GM19324 (cell line): ENCODE measurements around the gene TTBK2.
A peak's percentile ranks its signal among the peaks of the same experiment; 100 is the strongest.
"Not testable (repeated sequence)": the region's sequence is repeated elsewhere in the genome, so short reads cannot be mapped to it uniquely, and the experiment has no call there.

ENCODE experiments used
- ATAC-seq: cut with Tn5 transposase; IDR thresholded peaks from one replicate; pipeline ENCODE4 v1.9.1; 2021; ENCODE audit warnings: mild to moderate bottlenecking, moderate library complexity; ENCODE audit not compliant: unreplicated experiment, low FRiP score

TTBK2 gene

DNA sequence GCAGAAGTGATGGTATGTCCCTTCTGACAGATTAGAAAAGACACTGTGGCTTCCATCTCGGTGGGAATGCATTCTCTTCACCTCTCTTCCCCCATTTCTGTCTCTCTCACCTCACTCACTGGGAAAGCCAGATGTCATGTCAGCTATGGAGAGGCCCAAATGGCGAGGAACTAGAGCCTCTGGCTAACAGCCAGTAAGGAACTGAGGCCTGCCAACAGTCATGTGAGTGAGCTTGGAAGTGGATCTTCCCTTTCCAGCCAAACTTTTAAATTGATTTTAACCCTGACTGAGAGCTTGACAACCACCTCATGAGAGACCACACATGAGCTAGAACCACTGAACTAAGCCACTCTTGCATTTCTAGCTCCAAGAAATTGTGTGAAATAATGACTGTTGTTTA lies 148.4 kb downstream of the TTBK2 start:
- ATAC-seq: no peak

DNA sequence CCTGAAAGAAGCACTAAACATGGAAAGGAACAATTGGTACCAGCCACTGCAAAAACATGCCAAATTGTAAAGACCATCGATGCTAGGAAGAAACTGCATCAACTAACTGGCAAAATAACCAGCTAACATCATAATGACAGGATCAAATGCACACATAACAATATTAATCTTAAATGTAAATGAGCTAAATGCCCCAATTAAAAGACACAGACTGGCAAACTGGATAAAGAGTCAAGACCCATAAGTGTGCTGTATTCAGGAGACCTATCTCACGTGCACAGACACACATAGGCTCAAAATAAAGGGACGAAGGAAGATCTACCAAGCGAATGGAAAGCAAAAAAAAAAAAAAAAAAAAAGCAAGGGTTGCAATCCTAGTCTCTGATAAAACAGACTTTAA lies 154.5 kb downstream of the TTBK2 start:
- not testable (repeated sequence) for ATAC-seq

- not testable (repeated sequence) for ATAC-seq
Observed at GRCh38 chr15:42764154-42764731, 156.3 kb downstream of the TTBK2 start.

DNA sequence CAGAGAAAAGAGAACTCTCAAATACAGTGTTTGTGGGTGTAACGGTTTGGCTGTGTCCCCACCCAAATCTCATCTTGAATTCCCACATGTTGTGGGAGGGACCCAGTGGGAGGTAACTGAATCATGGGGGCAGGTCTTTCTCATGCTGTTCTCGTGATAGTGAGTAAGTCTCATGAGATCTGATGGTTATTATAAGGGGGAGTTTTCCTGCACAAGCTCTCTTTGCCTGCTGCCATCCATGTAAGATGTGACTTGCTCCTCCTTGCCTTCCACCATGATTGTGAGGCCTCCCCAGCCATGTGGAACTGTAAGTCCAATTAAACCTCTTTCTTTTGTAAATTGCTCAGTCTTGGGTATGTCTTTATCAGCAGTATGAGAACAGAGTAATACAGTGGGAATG lies 158.8 kb downstream of the TTBK2 start:
- not testable (repeated sequence) for ATAC-seq

- ATAC-seq: no peak
Observed at GRCh38 chr15:42760759-42761158, 159.8 kb downstream of the TTBK2 start.

DNA sequence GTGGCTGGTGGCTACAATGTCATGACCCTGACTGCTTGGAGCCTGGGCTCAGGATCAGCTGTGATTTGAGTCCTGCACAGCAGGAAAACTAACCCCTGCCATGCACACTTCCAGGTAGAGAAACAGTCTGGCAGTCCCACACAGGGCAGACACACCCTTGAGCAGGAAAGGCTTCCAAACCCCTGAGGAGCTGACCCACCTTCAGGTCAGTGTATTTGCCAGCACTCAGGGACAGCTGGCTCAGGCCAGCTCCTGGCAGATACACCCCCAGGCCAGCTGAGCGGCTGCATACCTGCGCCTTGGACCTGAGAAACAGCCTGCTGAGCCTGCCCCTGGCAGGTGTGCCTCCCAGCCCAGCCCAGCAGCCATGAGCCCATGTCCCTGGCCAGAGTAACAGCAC lies 161.5 kb downstream of the TTBK2 start:
- ATAC-seq: no peak

- ATAC-seq: no peak
Observed at GRCh38 chr15:42750306-42750705, 170.3 kb downstream of the TTBK2 start.

GRCh38 chr15:42749266-42749665 lies 171.3 kb downstream of the TTBK2 start:
- ATAC-seq: no peak

- ATAC-seq: no peak
Observed at GRCh38 chr15:42744195-42744594, 176.4 kb downstream of the TTBK2 start.

- no peak for ATAC-seq
Observed at GRCh38 chr15:42742149-42742548, 178.4 kb downstream of the TTBK2 start.

DNA sequence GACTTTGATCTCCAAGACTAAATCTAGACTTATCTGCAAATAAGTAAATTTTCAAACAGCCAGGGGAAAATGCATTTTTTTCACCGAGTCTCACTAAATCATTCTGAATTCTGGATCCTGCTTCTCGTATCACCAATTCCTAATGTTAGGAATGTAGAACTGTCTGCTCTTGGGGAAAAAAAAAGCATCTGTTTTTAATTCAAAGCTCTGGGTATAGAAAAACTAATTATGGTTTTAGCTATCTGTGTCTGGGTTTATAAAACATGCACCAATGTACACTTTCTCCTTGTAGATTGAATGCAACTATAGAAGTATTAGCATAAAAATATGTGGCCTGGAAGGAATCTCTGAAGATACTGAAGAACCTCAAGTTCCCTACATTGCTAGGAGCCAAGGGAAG lies 178.9 kb downstream of the TTBK2 start:
- no peak for ATAC-seq

GRCh38 chr15:42737529-42738328 lies 182.8 kb downstream of the TTBK2 start:
- ATAC-seq: no peak

GRCh38 chr15:42736793-42737528 lies 183.6 kb downstream of the TTBK2 start, which contains the start of gene CDAN1:
TSS of gene CDAN1 (minus strand) at chr15:42737128. CDS start at chr15:42737102, 26 bp downstream.
- peak; percentile 82 for ATAC-seq

DNA sequence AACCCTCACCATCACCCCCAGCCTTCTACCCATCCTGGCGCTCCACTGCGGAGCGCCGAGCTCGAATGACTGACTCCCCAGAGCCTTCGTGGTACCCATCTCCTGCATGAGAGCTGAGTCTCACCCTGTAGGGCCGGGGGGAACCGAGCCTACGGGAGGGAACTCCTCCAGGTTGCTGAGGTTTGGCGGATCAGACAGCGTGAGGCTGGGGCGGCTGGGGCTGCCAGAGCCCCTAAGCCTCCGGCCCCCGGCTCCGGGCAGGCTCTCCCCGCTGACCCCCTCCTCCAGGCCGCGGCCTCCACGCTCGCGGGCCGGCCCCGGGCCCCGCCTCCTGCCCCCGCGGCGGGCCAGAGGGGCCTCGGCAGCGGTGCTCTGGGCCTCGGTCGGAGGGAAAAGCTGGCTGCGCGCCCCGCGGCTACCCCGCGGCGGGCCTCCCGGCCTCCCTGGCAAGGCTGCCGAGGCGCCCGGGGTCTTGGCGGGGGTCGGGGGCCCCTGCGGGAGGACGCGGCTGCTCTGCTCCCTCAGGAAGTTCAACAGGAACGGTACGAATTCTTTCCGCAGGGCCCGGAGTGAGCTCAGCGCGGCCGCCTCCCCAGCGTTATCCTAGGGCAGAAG lies 184.3 kb downstream of the TTBK2 start:
- peak; percentile 28 for ATAC-seq

DNA sequence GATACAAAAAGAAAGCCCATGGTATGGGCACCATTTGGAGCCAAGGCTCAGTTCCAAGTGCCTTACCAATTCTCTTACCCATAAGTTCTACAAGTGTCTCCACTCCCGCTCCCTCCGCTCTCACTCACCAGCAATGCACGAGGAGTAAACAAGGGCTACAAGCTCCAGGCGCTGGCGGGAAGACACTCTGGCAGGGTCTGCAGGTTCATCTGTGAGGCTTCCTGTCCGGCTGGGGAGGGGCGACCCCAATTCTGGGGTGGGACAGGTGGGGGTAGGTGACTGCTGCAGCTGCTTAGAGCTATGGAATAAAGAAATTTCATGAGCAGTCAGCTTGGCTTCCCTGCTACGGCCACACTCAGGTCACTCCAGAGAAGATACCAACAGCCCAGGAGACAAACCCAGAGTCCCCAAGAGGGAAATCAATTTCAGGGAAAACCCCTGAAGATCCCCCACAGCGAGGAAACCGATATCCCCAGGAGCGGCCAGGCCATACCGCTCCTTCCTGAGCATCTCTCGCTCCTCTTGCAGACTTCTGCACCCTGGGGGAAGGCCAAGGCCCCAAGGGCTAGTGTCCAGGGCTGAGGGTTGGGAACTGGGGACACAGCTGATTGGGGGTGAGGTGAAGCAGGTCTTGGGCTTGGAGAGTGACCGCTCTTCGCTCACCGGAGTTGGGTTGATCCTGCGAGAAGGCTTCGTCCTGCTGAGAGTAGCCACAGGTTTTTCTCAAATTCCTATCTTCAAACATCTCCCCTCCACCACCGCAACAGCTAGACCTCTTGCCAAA lies 185.0 kb downstream of the TTBK2 start:
- ATAC-seq: no peak

DNA sequence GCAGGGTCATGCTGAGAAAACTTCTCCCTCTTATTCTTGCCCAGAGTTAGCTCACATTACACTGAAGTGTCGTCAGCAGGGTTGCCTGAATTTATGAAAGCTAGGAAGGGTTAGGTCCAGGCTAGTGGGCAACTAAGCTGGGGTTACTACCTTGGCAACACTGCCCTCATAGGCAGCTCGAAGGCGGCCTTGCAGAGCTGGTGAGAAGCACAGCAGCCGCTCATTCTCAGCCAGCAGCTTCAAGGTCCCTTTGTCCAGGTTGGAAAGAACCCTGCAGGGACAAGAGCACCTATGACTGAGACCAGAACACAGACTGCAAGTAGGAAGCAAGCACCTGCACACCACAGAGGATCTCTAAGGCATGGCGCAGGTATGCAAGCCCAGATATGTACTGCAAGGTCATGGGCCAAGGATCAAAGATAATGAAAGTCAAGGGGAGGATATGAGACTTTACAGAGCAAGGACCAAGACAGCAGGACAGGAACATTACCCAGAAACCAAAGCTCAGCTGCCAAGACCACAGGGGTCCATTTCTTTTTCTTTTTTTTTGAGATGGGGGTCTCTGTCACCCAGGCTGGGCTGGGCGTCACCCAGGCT lies 186.4 kb downstream of the TTBK2 start:
- ATAC-seq: no peak

- ATAC-seq: no peak
Observed at GRCh38 chr15:42733027-42733426, 187.6 kb downstream of the TTBK2 start.

- ATAC-seq: no peak
Observed at GRCh38 chr15:42732095-42732827, 188.3 kb downstream of the TTBK2 start.

- ATAC-seq: no peak
Observed at GRCh38 chr15:42731461-42731860, 189.1 kb downstream of the TTBK2 start.
